Sigmoid colon (tissue), 4 donors: ENCODE measurements around the gene STING1.

ENCODE experiments used
- POLR2A ChIP-seq, 2 donors: fragments of 450-650 bp; IDR thresholded peaks; one replicate each; pipeline ENCODE4 v1.6.1; 2016; ENCODE audit warnings: antibody characterized with exemption in 2 of 2, mild to moderate bottlenecking in 2 of 2, moderate library complexity in 2 of 2
- POLR2AphosphoS5 ChIP-seq, 4 donors: sonication (generic); formaldehyde crosslinking; IDR thresholded peaks; one replicate each; pipeline ENCODE4 v1.6.1; 2017; ENCODE audit warnings: antibody characterized with exemption in 4 of 4
- TF ChIP-seq, protein P1 (sequence below), 4 experiments: fragments of 450-650 bp in 3 of 4; fragments of 200-600 bp in 1 of 4; IDR thresholded peaks; one replicate each; pipeline ENCODE4 v1.5.1; 2016 to 2019; ENCODE audit warnings: antibody characterized with exemption in 4 of 4, mild to moderate bottlenecking in 3 of 4, moderate library complexity in 2 of 4

DNA sequence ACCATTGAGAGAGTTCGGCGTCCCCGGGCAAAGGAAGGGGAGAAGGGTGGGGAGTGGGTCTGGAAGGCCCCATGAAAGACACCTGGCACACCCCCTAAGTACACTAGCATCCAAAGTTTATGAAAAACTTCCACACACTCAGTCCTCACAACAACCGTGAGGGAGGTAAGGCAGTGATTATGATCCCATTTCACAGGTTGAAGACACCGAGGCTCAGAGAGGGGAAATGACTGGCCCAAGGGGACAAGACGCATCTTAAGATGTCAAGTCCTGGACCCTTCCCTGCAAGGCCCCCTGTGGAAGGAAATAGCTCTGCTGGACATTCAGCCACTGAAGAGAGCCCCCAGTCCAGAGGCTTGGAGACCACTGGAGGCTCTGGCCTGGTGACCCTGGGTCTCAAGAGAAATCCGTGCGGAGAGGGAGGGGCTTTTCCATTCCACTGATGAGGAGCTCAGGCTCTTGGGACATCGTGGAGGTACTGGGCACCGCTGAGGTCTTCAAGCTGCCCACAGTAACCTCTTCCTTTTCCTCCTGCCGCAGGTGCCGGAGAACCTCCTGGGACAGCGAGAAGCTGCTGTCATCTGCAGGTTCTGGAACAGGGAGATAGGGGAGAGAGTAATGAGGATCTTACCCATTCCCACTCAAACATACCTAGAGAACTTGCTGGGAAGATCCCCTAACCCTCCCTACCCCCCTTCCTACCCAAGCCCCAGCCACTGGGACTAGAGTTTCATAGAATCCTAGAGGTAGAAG lies 6.5 kb downstream of the STING1 start:
- TF ChIP-seq, protein P1, sequence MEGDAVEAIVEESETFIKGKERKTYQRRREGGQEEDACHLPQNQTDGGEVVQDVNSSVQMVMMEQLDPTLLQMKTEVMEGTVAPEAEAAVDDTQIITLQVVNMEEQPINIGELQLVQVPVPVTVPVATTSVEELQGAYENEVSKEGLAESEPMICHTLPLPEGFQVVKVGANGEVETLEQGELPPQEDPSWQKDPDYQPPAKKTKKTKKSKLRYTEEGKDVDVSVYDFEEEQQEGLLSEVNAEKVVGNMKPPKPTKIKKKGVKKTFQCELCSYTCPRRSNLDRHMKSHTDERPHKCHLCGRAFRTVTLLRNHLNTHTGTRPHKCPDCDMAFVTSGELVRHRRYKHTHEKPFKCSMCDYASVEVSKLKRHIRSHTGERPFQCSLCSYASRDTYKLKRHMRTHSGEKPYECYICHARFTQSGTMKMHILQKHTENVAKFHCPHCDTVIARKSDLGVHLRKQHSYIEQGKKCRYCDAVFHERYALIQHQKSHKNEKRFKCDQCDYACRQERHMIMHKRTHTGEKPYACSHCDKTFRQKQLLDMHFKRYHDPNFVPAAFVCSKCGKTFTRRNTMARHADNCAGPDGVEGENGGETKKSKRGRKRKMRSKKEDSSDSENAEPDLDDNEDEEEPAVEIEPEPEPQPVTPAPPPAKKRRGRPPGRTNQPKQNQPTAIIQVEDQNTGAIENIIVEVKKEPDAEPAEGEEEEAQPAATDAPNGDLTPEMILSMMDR (IDR thresholded peaks at IDR 0.05) = no peak
- TF ChIP-seq POLR2AphosphoS5 (IDR thresholded peaks at IDR 0.05) (no peak), POLR2A (IDR thresholded peaks at IDR 0.05) (no peak)
